Measurements from ENCODE around the gene EVC2.

The EVC2 gene

DNA sequence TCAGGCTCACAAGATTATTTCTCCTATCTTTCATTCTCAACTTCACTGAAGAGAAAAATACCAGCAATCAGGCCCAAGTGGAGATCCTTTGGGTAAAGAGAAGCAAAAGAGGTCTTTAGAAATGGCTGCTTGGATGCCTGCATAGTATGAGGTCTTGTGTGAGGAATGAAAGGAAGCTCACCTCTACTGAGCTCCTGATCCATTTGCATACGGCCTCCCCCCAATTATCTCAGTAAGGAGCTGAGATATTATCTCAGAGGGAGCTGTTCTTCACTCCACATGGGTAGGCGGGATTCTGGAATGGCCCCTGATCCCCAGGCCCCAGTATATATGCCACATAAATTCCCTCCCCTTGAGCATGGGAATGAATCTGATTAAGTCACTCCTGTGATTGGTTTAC, 75.8 kb downstream of the EVC2 start:
- H4K20me1 ChIP-seq (ENCODE audit: insufficient read depth, low read length) = peaks cover 18% of the 10 kb centered on the region
- H3K4me1 ChIP-seq (ENCODE audit: low read length) = peaks cover 24% of the 10 kb centered on the region
- no peak overlapping the region for H3K4me3 ChIP-seq (ENCODE audit: low read length)
- H2AFZ ChIP-seq (ENCODE audit: low read depth, low read length) = no peak overlapping the region
- H3K79me2 ChIP-seq (ENCODE audit: low read length) = no peaks in the 10 kb centered on the region
- TF ChIP-seq, protein P1, sequence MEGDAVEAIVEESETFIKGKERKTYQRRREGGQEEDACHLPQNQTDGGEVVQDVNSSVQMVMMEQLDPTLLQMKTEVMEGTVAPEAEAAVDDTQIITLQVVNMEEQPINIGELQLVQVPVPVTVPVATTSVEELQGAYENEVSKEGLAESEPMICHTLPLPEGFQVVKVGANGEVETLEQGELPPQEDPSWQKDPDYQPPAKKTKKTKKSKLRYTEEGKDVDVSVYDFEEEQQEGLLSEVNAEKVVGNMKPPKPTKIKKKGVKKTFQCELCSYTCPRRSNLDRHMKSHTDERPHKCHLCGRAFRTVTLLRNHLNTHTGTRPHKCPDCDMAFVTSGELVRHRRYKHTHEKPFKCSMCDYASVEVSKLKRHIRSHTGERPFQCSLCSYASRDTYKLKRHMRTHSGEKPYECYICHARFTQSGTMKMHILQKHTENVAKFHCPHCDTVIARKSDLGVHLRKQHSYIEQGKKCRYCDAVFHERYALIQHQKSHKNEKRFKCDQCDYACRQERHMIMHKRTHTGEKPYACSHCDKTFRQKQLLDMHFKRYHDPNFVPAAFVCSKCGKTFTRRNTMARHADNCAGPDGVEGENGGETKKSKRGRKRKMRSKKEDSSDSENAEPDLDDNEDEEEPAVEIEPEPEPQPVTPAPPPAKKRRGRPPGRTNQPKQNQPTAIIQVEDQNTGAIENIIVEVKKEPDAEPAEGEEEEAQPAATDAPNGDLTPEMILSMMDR (IDR thresholded peaks at IDR 0.05; ENCODE audit: low read depth, low read length) = no peak
- TF ChIP-seq EZH2phosphoT487 (IDR thresholded peaks at IDR 0.05; ENCODE audit: low read depth) = no peak
- H3K9ac ChIP-seq (ENCODE audit: low read length) = no peak overlapping the region
- no peak overlapping the region for H3K27ac ChIP-seq (ENCODE audit: low read length)
- H3K9me3 ChIP-seq (ENCODE audit: insufficient read depth, low read length) = no peaks in the 10 kb centered on the region
- no peaks in the 10 kb centered on the region for H3K27me3 ChIP-seq (ENCODE audit: low read depth, low read length)
- H3K4me2 ChIP-seq (ENCODE audit: low read length) = no peak overlapping the region
- H3K36me3 ChIP-seq (replicated peaks; ENCODE audit: low read depth, low read length) = peaks cover 26% of the 10 kb centered on the region

DNA sequence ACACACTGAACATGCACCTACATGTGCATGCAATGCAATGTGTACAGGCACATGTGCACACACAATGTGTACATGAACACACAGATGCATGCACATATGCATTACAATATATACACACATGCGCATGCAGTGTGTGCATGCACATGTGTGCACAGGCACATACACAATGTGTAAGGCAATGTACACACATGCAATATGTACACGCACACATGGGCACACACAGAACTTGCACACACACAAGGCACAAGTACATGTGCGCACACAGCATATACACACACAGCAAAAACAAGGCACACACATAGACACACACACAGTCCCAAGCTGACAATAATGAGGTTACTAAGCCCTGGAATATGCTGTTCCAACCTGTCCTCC, 76.3 kb downstream of the EVC2 start:
- Histone ChIP-seq H3K79me2 (ENCODE audit: low read length) (no peaks in the 10 kb centered on the region), H2AFZ (ENCODE audit: low read depth, low read length) (no peak overlapping the region), H3K27me3 (ENCODE audit: low read depth, low read length) (no peaks in the 10 kb centered on the region), H3K4me1 (ENCODE audit: low read length) (peaks cover 24% of the 10 kb centered on the region), H3K4me2 (ENCODE audit: low read length) (peak overlapping the region; percentile 65), H3K4me3 (ENCODE audit: low read length) (no peak overlapping the region; the same call in 1 of the 2 replicates), H3K36me3 (replicated peaks; ENCODE audit: low read depth, low read length) (peaks cover 25% of the 10 kb centered on the region), H3K27ac (ENCODE audit: low read length) (peak overlapping the region; percentile 68), H3K9me3 (ENCODE audit: insufficient read depth, low read length) (no peaks in the 10 kb centered on the region), H3K9ac (ENCODE audit: low read length) (no peak overlapping the region), H4K20me1 (ENCODE audit: insufficient read depth, low read length) (peaks cover 18% of the 10 kb centered on the region)
- TF ChIP-seq EZH2phosphoT487 (IDR thresholded peaks at IDR 0.05; ENCODE audit: low read depth) = no peak
- TF ChIP-seq, protein P1 (IDR thresholded peaks at IDR 0.05; ENCODE audit: low read depth, low read length) = no peak

DNA sequence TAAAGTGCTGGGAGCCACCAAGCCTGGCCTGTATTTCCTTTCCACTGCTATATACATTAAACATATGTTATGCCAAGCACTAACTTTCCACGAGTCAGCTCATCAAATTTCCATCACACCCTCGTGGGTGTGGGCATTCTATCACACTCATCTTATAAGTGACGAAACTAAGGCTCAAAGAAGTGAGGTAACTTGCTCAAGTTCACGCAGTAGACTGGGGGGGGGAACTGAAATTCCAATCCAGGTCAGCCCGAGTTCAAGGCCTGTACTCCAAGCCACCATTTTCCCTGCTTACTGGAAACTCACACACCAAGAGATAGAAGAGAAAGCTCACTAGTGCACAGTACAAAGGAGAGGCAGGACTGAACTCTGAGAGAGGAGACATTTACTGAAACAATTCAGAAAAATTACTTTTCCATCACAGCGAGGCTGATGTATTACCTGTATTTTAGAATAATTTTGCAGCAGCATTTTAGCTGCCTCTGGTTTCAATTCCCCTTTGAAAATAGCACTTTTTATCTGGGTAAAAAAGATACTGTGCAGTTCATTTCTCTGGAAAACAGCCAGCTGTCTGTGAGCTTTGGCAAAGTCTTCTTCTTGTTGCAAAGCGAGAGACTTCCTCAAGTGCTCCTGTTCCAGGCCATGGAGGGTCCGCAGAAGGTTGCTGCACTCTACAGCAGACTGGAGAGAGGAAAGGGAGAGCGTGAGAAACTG, 76.8 kb downstream of the EVC2 start:
- Histone ChIP-seq H3K4me1 (ENCODE audit: low read length) (peaks cover 24% of the 10 kb centered on the region), H4K20me1 (ENCODE audit: insufficient read depth, low read length) (peaks cover 18% of the 10 kb centered on the region), H3K36me3 (replicated peaks; ENCODE audit: low read depth, low read length) (peaks cover 24% of the 10 kb centered on the region)

DNA sequence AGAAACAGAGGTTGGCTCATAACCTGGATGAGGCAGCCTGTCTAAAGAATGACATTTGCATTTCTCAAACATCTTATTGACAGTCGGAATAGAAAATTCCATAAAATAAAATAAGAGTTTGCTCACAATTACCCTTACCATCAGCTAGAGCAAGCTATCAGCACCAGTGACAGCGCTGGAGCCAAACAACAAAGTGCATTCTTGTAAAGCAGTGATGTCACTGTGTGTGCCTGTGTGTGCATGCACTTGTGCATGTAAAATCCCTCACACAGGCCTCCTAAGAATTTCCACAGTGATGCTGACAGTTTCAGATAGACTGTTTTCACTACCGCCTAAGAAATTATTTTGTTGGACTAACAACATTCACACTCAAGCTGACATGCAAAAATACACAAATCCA, 77.6 kb downstream of the EVC2 start:
- Histone ChIP-seq H3K9me3 (ENCODE audit: insufficient read depth, low read length) (no peaks in the 10 kb centered on the region), H3K79me2 (ENCODE audit: low read length) (no peaks in the 10 kb centered on the region), H3K27ac (ENCODE audit: low read length) (no peak overlapping the region), H3K4me2 (ENCODE audit: low read length) (peak overlapping the region; percentile 65), H3K27me3 (ENCODE audit: low read depth, low read length) (no peaks in the 10 kb centered on the region), H3K36me3 (replicated peaks; ENCODE audit: low read depth, low read length) (peaks cover 28% of the 10 kb centered on the region), H3K4me3 (ENCODE audit: low read length) (no peak overlapping the region), H2AFZ (ENCODE audit: low read depth, low read length) (no peak overlapping the region), H3K4me1 (ENCODE audit: low read length) (peaks cover 21% of the 10 kb centered on the region), H3K9ac (ENCODE audit: low read length) (no peak overlapping the region), H4K20me1 (ENCODE audit: insufficient read depth, low read length) (peaks cover 18% of the 10 kb centered on the region)
- no peak for TF ChIP-seq EZH2phosphoT487 (IDR thresholded peaks at IDR 0.05; ENCODE audit: low read depth)
- TF ChIP-seq, protein P1 (IDR thresholded peaks at IDR 0.05; ENCODE audit: low read depth, low read length) = no peak

More for the DNA sequence above, 76.8 kb downstream of the EVC2 start:
- Histone ChIP-seq H3K4me2 (ENCODE audit: low read length) (peak overlapping the region; percentile 65), H2AFZ (ENCODE audit: low read depth, low read length) (no peak overlapping the region), H3K9me3 (ENCODE audit: insufficient read depth, low read length) (no peaks in the 10 kb centered on the region), H3K27ac (ENCODE audit: low read length) (peak overlapping the region; percentile 68), H3K9ac (ENCODE audit: low read length) (no peak overlapping the region), H3K27me3 (ENCODE audit: low read depth, low read length) (no peaks in the 10 kb centered on the region), H3K79me2 (ENCODE audit: low read length) (no peaks in the 10 kb centered on the region), H3K4me3 (ENCODE audit: low read length) (peak overlapping the region; percentile 46)
- no peak for TF ChIP-seq EZH2phosphoT487 (IDR thresholded peaks at IDR 0.05; ENCODE audit: low read depth)
- TF ChIP-seq, protein P1 (IDR thresholded peaks at IDR 0.05; ENCODE audit: low read depth, low read length) = no peak

All from OCI-LY3 (cell line).